NK-92 (cell line): ENCODE results near the gene HDAC9.
"Not testable (repeated sequence)": the region's sequence is repeated elsewhere in the genome, so short reads cannot be mapped to it uniquely, and the experiment has no call there.

Experiments
- DNase-seq: peaks from one replicate; lab custom pipeline; 2025; ENCODE audit not compliant: unreplicated experiment; lab: John Stamatoyannopoulos, UW

Gene HDAC9

DNA sequence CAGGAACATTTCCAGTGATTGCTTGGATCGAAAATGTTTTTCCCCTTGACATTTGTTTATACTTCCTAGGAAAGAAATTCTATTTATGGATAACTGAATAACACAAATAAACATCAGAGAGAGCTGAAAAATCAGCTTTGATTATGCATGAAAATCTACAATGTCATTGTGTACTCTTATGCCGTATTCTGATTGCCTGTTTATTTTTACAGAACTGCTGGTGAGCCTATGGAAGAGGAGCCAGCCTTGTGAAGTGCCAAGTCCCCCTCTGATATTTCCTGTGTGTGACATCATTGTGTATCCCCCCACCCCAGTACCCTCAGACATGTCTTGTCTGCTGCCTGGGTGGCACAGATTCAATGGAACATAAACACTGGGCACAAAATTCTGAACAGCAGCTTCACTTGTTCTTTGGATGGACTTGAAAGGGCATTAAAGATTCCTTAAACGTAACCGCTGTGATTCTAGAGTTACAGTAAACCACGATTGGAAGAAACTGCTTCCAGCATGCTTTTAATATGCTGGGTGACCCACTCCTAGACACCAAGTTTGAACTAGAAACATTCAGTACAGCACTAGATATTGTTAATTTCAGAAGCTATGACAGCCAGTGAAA lies 500.4 kb downstream of the HDAC9 start:
- DNase-seq: no peak

DNA sequence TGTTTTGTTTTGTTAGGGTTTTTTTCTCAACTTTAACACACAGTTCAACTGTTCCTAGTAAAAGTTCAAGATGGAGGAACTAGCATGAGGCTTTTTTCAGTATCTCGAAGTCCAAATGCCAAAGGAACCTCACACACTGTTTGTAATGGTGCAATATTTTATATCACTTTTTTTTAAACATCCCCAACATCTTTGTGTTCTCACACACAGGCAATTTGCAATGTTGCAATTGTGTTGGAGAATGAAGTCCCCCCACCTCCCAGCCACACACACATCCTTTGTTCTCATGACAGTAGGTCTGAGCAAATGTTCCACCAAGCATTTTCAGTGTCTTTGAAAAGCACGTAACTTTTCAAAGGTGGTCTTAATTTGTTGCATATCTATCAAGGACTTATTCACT lies 501.0 kb downstream of the HDAC9 start:
- no peak for DNase-seq

DNA sequence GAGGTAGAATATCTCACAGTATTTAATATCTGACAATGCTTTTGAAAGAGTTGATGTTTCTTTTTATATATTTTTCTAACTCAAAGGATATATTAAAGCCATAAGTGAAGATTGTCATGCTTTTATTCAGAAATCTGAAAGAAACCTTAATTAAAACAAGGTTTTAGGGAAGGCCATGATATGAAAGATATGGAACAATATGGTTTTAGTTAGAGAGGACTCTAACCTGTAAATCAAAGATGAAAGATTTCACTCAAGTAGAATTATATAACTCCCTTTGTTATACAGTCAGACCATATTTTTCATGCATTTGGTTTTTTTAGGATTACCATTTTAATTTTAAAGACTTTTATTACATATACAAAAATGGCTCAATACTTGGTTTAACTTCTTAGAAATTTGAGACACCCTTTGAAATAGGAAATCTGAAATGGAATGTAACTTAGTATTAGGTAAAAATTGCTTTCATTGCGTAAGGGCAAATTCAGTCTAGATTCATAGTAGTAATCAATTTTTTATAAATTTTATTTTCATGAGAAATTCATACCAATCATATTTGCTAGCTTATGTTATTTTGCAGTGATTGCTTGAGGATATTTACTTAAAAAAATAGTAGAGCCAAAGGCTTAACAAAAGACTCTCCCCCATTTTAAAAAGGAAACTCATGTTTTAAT lies 502.1 kb downstream of the HDAC9 start:
- no peak for DNase-seq

DNA sequence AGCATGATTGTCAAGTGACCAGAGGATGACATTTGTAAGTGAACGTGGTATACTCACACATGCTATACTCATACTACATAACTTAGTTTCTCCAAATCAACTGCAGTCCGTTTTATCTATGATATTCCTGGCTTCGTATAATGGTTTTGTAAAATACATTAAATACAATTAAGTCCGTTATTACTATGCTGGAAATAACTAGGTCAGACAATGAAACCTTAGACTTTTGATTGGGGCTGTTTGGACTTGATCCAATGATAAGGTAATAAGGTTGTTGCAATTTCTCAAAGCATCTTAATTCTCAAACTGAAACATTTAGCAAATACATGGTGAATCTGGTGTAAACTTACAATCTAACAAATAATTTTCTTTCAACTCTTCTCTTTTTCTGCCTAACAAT lies 504.9 kb downstream of the HDAC9 start:
- DNase-seq: no peak

DNA sequence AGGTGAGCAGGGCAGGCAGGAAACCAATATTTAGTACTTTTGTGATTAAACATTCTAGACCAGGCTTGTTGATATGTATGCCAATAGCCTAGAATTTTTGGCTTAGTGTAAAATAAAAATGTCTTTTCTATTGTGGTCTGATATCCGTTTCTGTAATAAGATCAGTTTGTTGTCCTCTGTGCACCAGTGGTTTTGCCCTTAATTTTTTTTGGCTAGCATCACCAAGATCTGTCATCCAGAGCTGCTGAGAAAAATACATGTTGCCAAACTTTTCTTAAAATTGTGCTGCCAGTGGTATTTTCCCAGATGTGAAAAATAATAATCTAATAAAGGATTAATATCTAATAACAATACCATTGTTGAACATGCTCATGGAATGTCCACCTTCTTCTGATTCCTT lies 506.3 kb downstream of the HDAC9 start:
- DNase-seq: no peak

DNA sequence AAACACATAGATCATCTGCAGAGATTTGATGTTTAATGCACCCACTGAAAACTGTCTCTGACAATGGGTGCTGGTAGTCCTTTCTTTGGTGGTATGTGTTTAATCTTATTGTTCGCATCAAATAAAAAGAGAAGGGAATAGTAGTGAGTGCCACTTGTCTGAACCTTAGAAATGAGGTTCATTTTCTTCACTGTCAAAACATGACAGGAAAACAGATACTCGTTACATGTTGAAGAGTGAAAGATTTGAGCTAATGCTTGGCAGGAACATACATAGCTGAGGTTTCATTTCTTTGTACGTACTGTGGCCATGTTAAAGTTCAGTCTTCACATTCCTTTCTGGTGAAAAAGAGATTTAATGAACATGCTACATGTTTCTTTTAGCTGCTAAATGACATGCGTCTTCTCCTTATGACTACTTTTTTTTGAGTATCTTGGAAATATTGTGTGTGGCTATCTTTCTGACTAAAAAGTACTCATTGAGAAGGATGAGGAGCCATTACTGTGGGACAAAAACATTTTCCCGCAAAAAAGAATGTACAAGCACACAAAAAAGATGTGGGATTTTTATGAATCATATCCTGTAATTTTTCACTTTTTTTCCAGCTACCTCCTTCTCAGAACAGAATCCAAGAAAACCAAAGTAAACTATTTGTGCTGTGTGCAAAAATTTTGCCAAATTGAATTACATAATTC lies 513.8 kb downstream of the HDAC9 start:
- no peak for DNase-seq

DNA sequence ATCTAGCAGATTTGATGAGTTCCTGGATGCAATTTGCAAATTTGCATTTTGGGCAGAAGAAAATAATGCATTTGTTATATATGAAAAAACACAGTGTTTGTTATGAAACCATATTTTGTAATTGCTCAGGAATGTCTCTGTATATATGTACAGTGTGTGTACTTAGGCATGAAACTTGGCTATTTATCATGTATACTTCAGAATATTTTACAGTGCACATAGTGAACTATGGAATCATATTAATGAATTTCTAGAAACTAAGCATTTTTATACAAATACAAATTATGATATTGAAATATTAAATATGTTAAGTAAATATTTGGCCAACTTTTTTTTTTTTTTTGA lies 514.4 kb downstream of the HDAC9 start:
- DNase-seq: no peak

DNA sequence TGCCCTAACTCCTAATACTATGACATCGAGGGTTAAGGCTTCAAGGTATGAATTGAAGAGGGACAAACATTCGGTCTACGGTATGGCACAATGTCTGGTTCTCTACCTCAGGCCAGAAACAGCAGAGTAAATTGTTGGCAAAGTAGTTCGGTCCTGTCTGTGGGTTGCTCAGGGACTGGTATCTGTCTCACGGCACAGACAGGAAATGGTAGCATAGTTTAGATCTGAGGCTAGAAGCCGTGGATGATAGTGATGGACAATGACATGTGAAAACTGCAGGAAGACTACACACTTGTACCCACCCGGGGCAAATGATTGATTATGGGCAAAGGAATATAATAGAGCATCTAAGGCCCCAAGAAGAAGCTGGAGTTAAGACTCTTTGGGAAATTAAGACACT lies 515.7 kb downstream of the HDAC9 start:
- DNase-seq: no peak

DNA sequence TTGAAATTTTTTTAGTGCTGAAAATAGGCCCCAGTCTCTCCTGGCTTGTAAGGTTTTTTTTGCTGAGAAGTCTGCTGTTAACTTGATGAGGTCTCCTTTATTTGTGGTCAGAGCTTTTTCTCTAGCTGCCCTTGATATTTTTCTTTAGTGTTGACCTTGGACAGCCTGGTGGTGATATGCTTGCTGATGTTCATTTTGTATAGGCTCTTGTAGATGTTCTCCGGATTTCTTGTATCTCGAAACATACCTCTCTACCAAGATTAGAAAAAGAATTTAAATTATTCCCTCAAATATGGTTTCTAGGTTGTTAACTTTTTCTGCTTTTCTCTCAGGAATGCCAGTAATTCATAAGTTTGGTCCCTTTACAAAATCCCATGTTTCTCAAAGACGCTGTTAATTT lies 519.5 kb downstream of the HDAC9 start:
- DNase-seq: no peak

DNA sequence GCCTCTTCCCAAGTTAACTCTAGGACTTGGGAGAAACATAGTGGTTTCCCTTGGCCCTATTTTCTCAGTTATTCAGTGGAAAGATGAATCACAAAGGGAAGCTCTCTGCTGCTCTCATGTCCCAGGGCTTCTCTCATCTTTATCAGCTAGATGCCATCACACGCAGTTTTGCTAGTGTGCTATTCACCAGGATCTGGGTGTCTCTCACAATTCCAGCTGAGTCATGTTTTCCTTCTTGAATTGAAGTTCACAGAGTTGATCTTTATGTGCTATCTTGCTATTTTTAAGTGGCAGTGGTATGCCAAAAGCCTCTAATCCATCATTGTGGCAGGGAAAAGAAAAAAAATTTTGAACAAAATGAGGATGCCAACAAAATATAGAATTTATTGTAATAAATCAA lies 520.6 kb downstream of the HDAC9 start:
- no peak for DNase-seq

DNA sequence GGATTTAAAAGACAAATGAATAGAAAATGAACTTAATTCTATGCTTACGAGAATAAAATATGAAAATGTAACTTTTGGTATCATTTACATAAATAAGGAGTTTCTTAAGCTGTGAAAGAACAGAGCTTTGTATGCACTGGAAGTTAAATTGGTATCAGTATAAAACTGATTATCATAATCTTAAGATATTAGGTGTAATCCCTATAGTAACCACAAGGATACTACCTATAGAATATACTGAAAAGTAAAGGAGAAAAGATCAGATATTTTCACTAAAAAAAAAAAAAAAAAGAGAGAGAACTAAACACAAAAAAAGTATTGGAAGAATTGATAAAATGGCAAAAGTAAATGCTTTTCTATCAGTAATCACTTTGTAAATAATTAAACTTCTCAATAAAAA lies 521.8 kb downstream of the HDAC9 start:
- no peak for DNase-seq

DNA sequence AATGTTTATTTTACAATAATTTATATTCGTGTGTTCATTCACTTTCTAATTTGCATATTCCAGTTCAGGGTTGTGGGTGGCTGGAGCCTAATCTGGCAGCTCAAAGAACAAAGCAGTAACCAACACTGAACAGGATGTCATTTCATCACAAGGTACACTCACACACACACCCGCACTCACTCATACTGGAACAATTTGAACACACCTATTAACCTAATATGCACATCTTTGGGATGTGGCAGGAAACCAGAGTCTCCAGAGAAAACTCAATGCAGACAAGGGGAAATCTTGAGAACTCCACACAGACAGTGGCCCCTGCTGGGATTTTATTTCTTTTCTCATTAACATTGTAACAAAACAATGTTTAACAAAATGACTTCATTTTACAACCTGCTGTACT lies 524.5 kb downstream of the HDAC9 start:
- DNase-seq: no peak

DNA sequence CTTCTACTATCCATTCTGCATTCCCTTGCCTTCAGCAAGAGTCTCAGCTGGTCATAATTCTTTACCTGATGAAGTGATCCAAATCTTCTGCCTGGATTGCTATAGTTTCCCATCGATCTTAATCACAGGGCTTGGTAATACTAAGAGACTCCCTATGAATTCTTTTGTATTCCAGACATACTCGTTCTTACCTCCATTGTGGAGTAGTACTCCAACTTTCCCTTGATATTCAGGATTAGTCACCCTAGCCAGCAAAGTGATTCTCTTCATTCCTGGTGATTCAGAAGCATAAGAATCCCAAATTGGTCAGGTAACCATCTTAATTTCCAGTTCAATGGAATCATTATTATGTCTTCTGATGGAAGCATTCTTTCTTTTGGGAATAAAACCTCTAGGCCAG lies 525.2 kb downstream of the HDAC9 start:
- no peak for DNase-seq

DNA sequence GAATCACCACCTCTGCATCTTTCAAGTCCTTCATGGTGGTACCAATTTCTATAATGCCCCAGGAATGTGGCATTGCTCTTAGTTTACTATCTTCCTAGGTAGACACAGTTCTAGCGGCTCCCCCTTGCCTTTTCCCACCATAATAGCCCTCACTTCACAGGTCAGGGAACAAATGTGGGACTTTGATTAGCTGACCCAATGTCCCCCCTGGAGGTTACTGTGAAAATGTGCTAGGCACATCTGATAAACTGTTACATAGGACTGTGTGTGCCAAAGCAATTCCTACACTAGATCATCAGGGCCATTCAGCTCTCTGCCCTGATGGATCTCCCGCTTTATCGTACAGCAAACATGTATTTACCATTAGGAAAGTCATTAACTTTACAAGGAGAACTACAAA lies 527.9 kb downstream of the HDAC9 start:
- DNase-seq: no peak

DNA sequence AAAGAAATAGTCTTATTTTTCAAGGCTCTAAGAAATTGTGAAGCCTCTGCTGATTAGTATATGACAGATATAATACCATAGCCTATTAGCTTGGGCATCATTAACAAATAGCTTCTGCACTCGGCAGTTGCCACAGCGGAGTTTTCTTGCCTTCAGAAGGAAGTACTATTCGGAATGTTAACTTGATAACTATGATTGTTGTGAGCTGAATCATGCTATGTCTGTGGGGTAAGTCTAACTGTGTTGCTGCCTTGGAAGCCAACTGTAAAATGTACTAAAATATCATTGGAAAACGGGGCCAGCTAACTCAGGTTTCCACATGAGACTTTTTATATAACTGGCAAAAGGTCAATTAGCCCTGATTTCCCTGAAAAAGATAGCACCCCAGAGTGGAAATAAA lies 528.7 kb downstream of the HDAC9 start:
- DNase-seq: no peak

DNA sequence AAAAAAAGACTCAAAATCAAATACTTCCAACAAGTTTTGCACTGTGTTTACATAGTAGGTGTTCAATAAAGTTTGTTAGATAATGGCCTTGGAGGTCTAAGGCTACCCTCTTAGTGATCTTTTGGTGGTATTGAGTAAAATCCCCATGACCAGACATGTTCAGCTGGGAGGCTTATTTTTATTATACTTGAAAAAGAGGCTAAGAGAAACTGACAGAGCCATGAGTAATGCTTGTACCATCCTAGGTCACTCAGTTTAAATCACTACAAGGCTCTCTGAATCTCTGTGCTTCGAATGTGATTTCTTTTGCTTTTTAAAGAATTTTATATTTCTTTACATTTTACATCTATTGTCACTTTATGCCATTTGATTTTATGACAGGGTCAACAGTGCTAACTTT lies 531.3 kb downstream of the HDAC9 start:
- DNase-seq: no peak

DNA sequence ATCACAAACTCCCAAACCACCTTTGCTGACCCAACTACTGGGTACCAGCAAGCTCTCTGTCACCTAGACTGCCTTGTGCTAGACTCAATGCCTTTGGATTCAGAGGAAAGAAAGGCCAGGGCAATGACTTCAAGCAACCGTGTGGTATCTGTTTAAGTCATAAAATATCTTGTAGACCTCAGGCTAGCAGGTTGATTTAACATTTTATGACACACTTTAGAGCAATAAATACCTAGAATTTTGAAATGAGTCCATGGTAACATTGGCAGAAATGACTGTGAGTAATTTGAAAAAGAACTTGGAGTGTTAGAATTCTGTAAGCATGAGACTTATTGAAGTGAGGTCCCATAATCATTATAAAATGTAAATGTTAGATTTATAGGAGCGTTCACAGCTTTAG lies 534.7 kb downstream of the HDAC9 start:
- no peak for DNase-seq

DNA sequence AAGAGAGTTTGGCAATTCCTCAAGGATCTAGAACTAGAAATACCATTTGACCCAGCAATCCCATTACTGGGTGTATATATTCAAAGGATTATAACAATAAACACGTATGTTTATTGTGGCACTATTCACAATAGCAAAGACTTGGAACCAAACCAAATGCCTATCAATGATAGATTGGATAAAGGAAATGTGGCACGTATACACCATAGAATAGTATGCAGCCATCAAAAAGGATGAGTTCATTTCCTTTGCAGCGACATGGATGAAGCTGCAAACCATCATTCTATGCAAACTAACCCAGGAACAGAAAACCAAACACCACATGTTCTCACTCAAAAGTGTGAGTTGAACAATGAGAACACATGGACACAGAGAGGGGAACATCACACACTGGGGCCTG lies 537.4 kb downstream of the HDAC9 start:
- DNase-seq: not testable (repeated sequence)

DNA sequence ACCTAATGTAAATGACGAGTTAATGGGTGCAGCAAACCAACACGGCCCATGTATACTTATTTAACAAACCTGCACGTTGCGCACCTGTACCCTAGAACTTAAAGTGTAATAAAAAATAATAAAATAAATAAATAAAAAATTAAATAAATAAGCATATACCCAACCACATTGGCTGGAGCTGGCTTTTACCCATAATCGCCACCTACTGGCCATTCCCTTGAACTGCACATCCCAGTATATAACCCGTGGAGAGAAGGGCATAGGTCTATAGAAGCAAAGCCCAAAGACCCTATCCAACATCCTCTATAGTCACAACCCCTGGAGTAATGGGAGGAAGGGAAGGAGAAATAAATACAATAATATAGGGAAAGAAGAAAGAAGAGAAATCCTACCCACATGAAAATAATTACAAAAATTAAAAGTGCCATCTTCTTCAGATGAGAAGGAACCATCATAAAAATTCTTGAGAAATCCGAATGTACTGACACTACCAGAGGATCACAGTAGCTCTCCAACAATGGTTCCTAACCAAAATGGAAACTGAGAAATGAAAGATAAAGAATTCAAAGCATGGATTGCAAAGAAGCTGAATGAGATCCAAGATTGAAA lies 556.3 kb downstream of the HDAC9 start:
- no peak for DNase-seq
